WERI-Rb-1 (cell line): ENCODE results near the gene ZNF821.

Experiments used
- DNase-seq: peaks from one replicate; pipeline ENCODE4 v3.0.0-alpha.2; 2020
- H3K27ac ChIP-seq: fragments of 250-450 bp; sonication (Bioruptor Pico); 2 replicates; pipeline ENCODE4 v1.5.1; 2020; ENCODE audit warnings: mild to moderate bottlenecking, moderate library complexity
- H3K27me3 ChIP-seq: fragments of 250-450 bp; sonication (Bioruptor Pico); 2 replicates; pipeline ENCODE4 v1.5.1; 2021; ENCODE audit warnings: mild to moderate bottlenecking, low read depth, moderate library complexity; ENCODE audit not compliant: insufficient read depth, severe bottlenecking
- H3K36me3 ChIP-seq: fragments of 250-450 bp; sonication (Bioruptor Pico); 2 replicates; pipeline ENCODE4 v1.5.1; 2020; ENCODE audit warnings: mild to moderate bottlenecking, moderate library complexity
- H3K4me3 ChIP-seq: 2 replicates; pipeline ENCODE4 v1.5.1; 2011; ENCODE audit warnings: low read depth, mild to moderate bottlenecking, control low read depth, low read length
- H3K9me3 ChIP-seq: fragments of 250-450 bp; sonication (Bioruptor Pico); 2 replicates; pipeline ENCODE4 v1.5.1; 2021; ENCODE audit warnings: mild to moderate bottlenecking, moderate library complexity; ENCODE audit not compliant: severe bottlenecking
- CTCF ChIP-seq: IDR thresholded peaks from 2 replicates; pipeline ENCODE4 v1.5.1; 2011; ENCODE audit warnings: low read depth, mild to moderate bottlenecking, control low read depth, inconsistent platforms, low read length

Gene ZNF821

GRCh38 chr16:71865173-71865863, 18.7 kb downstream of the ZNF821 start:
- H3K27ac ChIP-seq: no peak overlapping the region
- H3K36me3 ChIP-seq: peaks cover 76% of the 10 kb centered on the region
- no peak overlapping the region for H3K4me3 ChIP-seq
- no peaks in the 10 kb centered on the region for H3K9me3 ChIP-seq
- DNase-seq: no peak
- no peaks in the 10 kb centered on the region for H3K27me3 ChIP-seq
- TF ChIP-seq CTCF: no peak

GRCh38 chr16:71863995-71864394, 20.0 kb downstream of the ZNF821 start:
- Histone ChIP-seq H3K4me3 (no peak overlapping the region), H3K27me3 (no peaks in the 10 kb centered on the region), H3K36me3 (peaks cover 82% of the 10 kb centered on the region), H3K27ac (no peak overlapping the region), H3K9me3 (no peaks in the 10 kb centered on the region)
- no peak for TF ChIP-seq CTCF
- DNase-seq: no peak

- Histone ChIP-seq H3K27me3 (no peaks in the 10 kb centered on the region), H3K27ac (no peak overlapping the region), H3K4me3 (no peak overlapping the region), H3K9me3 (no peaks in the 10 kb centered on the region), H3K36me3 (peaks cover 69% of the 10 kb centered on the region)
- no peak for DNase-seq
- TF ChIP-seq CTCF: no peak
These were observed 24.0 kb downstream of the ZNF821 start for GRCh38 chr16:71859762-71860521.

GRCh38 chr16:71855937-71856662, 27.9 kb downstream of the ZNF821 start:
- Histone ChIP-seq H3K27ac (no peak overlapping the region), H3K9me3 (no peaks in the 10 kb centered on the region), H3K4me3 (no peak overlapping the region), H3K36me3 (peaks cover 45% of the 10 kb centered on the region), H3K27me3 (no peaks in the 10 kb centered on the region)
- no peak for TF ChIP-seq CTCF
- no peak for DNase-seq

GRCh38 chr16:71854369-71854948, 29.5 kb downstream of the ZNF821 start:
- DNase-seq: no peak
- no peak for TF ChIP-seq CTCF
- Histone ChIP-seq H3K4me3 (no peak overlapping the region), H3K9me3 (no peaks in the 10 kb centered on the region), H3K36me3 (peaks cover 47% of the 10 kb centered on the region), H3K27ac (no peak overlapping the region), H3K27me3 (no peaks in the 10 kb centered on the region)
